ENCODE measurements around the gene CALN1. TPM values are rescaled to one million over a fixed set of nuclear protein-coding genes. Genes with fewer than 3 reads are reported as not detected.

Gene CALN1
- total and polyA plus RNA-seq, 2 of the 8 experiments (the other 6 are each of a cell fraction or from before 2014, with no cell fraction given), result 6.4 to 15.2 TPM

GRCh38 chr7:72156671-72157070, 255.5 kb downstream of the CALN1 start (continued):
- TF ChIP-seq ATF2 (IDR thresholded peaks at IDR 0.05; ENCODE audit: low read length), result no peak
- no peak for TF ChIP-seq CHD2 (IDR thresholded peaks at IDR 0.05; ENCODE audit: low read length)
- no peak for TF ChIP-seq SP4 (IDR thresholded peaks at IDR 0.05; ENCODE audit: low read length)
- no peak for TF ChIP-seq SAP30 (IDR thresholded peaks at IDR 0.05; ENCODE audit: insufficient read depth, insufficient replicate concordance, low read length)
- TF ChIP-seq BACH1 (IDR thresholded peaks at IDR 0.05; ENCODE audit: low read length), result no peak

All from H1 (cell line).